Measurements from ENCODE around the gene RBM19. TPM values are rescaled to one million over a fixed set of nuclear protein-coding genes. Genes with fewer than 3 reads are reported as not detected.

The RBM19 gene
- total RNA-seq, 1 donor from 2014 or later: 77.0 TPM

DNA sequence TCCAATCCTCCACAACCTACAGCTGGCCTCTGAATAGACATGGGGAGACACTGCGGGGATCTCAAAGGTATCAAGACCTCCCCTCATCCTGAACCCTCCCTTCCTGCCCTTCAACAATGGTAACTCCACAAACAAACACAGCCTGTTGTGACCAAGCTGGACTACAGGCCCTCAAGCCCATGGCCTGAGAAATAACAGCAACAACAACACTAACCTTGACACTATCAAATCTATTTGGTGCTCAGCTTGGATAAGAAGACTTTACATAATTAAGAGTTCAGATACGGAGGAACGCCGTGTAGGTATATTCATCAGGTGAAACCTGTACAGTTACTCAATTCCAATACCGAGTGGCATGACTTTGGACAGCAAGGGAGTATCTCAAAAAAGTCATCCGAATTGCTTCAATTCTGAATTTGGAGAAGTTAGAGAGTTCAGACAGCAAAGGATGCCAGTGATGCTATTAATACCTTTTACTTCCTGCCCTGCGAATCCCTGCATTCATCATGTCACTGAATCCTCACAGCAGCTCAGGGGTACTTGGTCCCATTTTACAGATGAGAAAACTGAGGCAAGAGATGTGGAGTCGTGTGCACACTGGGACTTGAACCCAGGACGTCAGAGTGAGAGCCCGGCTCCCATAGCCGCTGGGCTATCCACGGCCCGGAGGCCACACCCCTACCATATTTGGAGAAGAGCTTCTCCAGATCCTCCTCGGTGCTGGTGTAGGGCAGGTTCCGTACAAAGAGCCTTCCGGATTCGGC is 17.8 kb downstream of the RBM19 start:
- Mint-ChIP-seq H3K4me3 (no peak overlapping the region), H3K27ac (no peak overlapping the region), H3K4me1 (no peaks in the 10 kb centered on the region), H3K27me3 (no peaks in the 10 kb centered on the region), H3K9me3 (no peaks in the 10 kb centered on the region), H3K36me3 (ENCODE audit: low read depth) (peaks cover 88% of the 10 kb centered on the region)
- ChIA-PET CTCF (no interaction called here), POLR2A (no interaction called here)
- intact Hi-C loops (cut with micrococcal nuclease): no loop called here
- ATAC-seq (ENCODE audit: low read depth): no peak
- no peak for DNase-seq
- TF ChIP-seq, protein P1, sequence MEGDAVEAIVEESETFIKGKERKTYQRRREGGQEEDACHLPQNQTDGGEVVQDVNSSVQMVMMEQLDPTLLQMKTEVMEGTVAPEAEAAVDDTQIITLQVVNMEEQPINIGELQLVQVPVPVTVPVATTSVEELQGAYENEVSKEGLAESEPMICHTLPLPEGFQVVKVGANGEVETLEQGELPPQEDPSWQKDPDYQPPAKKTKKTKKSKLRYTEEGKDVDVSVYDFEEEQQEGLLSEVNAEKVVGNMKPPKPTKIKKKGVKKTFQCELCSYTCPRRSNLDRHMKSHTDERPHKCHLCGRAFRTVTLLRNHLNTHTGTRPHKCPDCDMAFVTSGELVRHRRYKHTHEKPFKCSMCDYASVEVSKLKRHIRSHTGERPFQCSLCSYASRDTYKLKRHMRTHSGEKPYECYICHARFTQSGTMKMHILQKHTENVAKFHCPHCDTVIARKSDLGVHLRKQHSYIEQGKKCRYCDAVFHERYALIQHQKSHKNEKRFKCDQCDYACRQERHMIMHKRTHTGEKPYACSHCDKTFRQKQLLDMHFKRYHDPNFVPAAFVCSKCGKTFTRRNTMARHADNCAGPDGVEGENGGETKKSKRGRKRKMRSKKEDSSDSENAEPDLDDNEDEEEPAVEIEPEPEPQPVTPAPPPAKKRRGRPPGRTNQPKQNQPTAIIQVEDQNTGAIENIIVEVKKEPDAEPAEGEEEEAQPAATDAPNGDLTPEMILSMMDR (IDR thresholded peaks at IDR 0.05): no peak

DNA sequence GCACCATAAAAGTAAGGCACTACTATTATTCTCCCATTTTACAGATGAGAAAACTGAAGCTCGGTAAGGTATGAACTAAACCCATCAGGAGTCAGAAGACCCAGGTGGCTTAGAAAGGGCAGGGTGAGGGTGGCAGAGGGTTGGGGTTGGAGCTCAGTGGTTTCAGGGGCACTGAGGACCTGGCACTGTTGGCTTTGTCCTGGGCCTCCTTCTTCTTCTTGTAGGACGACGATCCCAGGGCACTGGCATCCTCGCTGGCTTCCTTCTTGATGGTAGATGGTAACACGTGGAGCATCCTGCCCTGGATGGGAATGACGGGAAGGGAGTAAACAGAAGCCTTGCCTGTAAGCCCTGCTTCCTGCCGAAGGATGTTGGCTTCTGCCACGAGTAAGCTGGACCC is 19.9 kb downstream of the RBM19 start:
- no peak for ATAC-seq (ENCODE audit: low read depth)
- CTCF ChIA-PET: no interaction called here
- TF ChIP-seq, protein P1 (IDR thresholded peaks at IDR 0.05): no peak

DNA sequence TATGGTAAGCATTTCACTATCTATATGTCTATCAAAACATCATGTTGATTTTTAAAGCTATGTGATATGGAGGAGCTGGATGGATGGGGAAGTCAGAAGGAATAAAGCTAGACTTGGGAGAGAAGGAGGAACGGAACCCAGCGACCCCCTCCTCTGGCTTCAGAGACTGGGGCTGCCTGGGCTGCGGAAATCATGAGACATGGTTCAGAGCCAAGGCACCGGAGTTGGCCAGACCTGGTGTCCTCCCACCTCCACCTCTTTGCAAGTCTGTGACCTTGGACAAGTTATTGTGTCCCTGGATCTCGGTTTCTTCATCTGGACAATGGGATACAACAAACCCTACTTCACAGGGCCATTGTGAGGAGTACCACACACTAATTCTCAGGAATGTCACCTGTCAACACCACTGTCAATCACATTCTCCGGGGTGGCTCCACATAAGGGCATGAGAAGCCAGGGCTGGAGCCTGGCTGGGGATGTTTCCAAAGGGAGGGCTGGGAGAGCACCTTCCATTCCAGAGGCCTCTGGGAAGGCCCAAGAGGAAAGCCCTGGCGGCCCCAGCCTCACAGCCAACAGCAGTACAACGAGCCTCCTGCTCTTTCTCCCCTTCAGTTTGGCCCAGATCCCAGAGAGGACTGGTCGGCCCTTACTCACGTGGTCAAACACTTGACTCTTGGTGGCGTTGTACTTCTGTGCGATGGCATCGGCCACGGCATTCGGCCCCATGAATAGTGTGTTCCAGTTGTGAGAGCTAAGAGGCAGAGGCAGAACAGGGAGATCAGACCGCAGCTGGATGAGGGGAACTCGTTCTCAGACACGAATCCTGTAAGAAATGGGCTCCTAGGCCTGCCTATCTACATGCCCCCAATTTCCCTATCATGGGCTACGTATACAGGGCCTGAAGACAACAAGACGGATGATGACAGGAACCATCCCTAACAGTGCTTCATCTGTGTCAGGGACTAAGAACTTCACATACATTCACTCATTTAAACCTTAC is 20.7 kb downstream of the RBM19 start:
- POLR2A ChIA-PET: no interaction called here
- intact Hi-C loops (cut with micrococcal nuclease): no loop called here

More for the DNA sequence above, 19.9 kb downstream of the RBM19 start:
- Mint-ChIP-seq H3K27ac (no peak overlapping the region), H3K4me1 (no peaks in the 10 kb centered on the region), H3K36me3 (ENCODE audit: low read depth) (peaks cover 90% of the 10 kb centered on the region), H3K9me3 (no peaks in the 10 kb centered on the region), H3K27me3 (no peaks in the 10 kb centered on the region), H3K4me3 (no peak overlapping the region)
- DNase-seq: no peak
- intact Hi-C loops (cut with micrococcal nuclease): no loop called here
- POLR2A ChIA-PET: no interaction called here

DNA sequence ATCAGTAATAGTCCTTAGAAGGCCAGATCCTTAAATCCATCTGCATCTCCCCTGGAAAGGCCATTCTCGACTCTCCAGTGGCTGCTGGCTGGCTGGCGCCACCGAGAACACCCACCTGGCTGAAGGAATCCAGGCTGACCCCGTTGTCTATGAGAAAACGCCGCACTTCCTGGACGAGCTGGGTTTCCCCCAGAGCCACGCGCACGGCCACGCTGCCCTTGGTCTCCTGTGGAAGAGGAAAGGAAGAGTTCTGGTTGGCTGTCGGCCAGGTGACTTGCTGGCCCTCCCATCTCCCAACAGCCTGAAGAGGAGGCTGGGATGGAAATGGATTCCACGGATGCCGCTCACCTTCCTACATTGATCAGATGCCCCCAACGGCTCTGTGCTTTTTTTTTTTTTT is 23.9 kb downstream of the RBM19 start:
- Mint-ChIP-seq H3K4me3 (no peak overlapping the region), H3K36me3 (ENCODE audit: low read depth) (peaks cover 88% of the 10 kb centered on the region), H3K27me3 (no peaks in the 10 kb centered on the region), H3K27ac (no peak overlapping the region), H3K4me1 (no peaks in the 10 kb centered on the region), H3K9me3 (no peaks in the 10 kb centered on the region)
- intact Hi-C loops (cut with micrococcal nuclease): no loop called here
- CTCF ChIA-PET: no interaction called here
- TF ChIP-seq, protein P1 (IDR thresholded peaks at IDR 0.05): no peak
- no peak for ATAC-seq (ENCODE audit: low read depth)
- no peak for DNase-seq
- POLR2A ChIA-PET: no interaction called here

More for the DNA sequence above, 20.7 kb downstream of the RBM19 start:
- no peak overlapping the region for H3K4me3 Mint-ChIP-seq
- H3K36me3 Mint-ChIP-seq (ENCODE audit: low read depth): peaks cover 89% of the 10 kb centered on the region
- CTCF ChIA-PET: no interaction called here
- DNase-seq (no peak), ATAC-seq (ENCODE audit: low read depth) (no peak)
- no peaks in the 10 kb centered on the region for H3K9me3 Mint-ChIP-seq
- no peaks in the 10 kb centered on the region for H3K27me3 Mint-ChIP-seq
- H3K27ac Mint-ChIP-seq: no peak overlapping the region
- TF ChIP-seq, protein P1 (IDR thresholded peaks at IDR 0.05): no peak
- H3K4me1 Mint-ChIP-seq: no peaks in the 10 kb centered on the region

DNA sequence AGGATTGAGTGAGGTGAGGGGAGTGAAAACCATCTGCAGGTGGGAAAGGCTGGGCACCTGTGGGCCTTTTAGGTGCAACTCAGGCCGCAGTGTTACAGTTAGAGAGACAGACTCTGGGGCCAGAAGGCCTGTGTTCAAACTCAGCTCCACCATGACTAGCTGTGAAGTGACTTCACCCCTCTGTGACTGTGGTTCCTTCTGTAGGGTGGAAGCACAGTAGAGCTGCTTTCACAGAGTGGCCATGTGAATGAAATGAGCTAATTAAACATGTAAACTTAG is 25.0 kb downstream of the RBM19 start:
- TF ChIP-seq, protein P1 (IDR thresholded peaks at IDR 0.05): no peak
- H3K27me3 Mint-ChIP-seq: no peaks in the 10 kb centered on the region
- intact Hi-C loops (cut with micrococcal nuclease): no loop called here
- peaks cover 88% of the 10 kb centered on the region for H3K36me3 Mint-ChIP-seq (ENCODE audit: low read depth)
- DNase-seq (no peak), ATAC-seq (ENCODE audit: low read depth) (no peak)
- ChIA-PET POLR2A (no interaction called here), CTCF (no interaction called here)
- no peak overlapping the region for H3K4me3 Mint-ChIP-seq
- H3K27ac Mint-ChIP-seq: no peak overlapping the region
- H3K9me3 Mint-ChIP-seq: no peaks in the 10 kb centered on the region
- H3K4me1 Mint-ChIP-seq: no peaks in the 10 kb centered on the region
